H9 (cell line): Measurements from ENCODE around the gene CAPN3. TPM values are rescaled to one million over a fixed set of nuclear protein-coding genes. Genes with fewer than 3 reads are reported as not detected.

Source experiments
- DNase-seq: peaks from one replicate; pipeline ENCODE4 v3.0.0-alpha.2; 2017
- H2AFZ ChIP-seq: one replicate; pipeline ENCODE4 v1.6.1; 2013; ENCODE audit warnings: mild to moderate bottlenecking, low read length, control low read depth, moderate library complexity
- H2AK5ac ChIP-seq: 2 replicates; pipeline ENCODE4 v1.6.1; 2013; ENCODE audit warnings: low read length, control low read depth, mixed read lengths; ENCODE audit not compliant: insufficient read length
- H2BK120ac ChIP-seq: one replicate; pipeline ENCODE4 v1.6.1; 2013; ENCODE audit warnings: low read depth, mild to moderate bottlenecking, low read length, control low read depth, inconsistent platforms; ENCODE audit not compliant: poor library complexity, severe bottlenecking
- H2BK12ac ChIP-seq: 2 replicates; pipeline ENCODE4 v1.6.1; 2013; ENCODE audit warnings: low read length, control low read depth, mixed read lengths, low read depth; ENCODE audit not compliant: insufficient read length
- H2BK15ac ChIP-seq: 2 replicates; pipeline ENCODE4 v1.6.1; 2013; ENCODE audit warnings: low read depth, low read length, control low read depth
- H2BK20ac ChIP-seq: one replicate; pipeline ENCODE4 v1.6.1; 2013; ENCODE audit warnings: low read depth, mild to moderate bottlenecking, low read length, control low read depth, inconsistent platforms; ENCODE audit not compliant: poor library complexity, severe bottlenecking
- H2BK5ac ChIP-seq: 2 replicates; pipeline ENCODE4 v1.6.1; 2013; ENCODE audit warnings: low read length, control low read depth, mixed read lengths; ENCODE audit not compliant: insufficient read length
- H3K14ac ChIP-seq: 2 replicates; pipeline ENCODE4 v1.6.1; 2013; ENCODE audit warnings: low read length, control low read depth; ENCODE audit not compliant: insufficient read depth
- H3K18ac ChIP-seq: 2 replicates; pipeline ENCODE4 v1.6.1; 2013; ENCODE audit warnings: low read depth, mild to moderate bottlenecking, mixed read lengths, low read length, control low read depth; ENCODE audit not compliant: insufficient read length
- H3K23ac ChIP-seq: 2 replicates; pipeline ENCODE4 v1.6.1; 2013; ENCODE audit warnings: low read length, control low read depth, mixed read lengths, low read depth; ENCODE audit not compliant: insufficient read length
- H3K23me2 ChIP-seq: 2 replicates; pipeline ENCODE4 v1.6.1; 2013; ENCODE audit warnings: low read depth, mild to moderate bottlenecking, mixed read lengths, low read length, control low read depth; ENCODE audit not compliant: insufficient read length, poor library complexity, severe bottlenecking
- H3K27ac ChIP-seq: 2 replicates; pipeline ENCODE4 v1.5.1; 2013; ENCODE audit warnings: low read length, control low read depth, mixed read lengths, low read depth; ENCODE audit not compliant: insufficient read length
- H3K27me3 ChIP-seq: 2 replicates; pipeline ENCODE4 v1.6.1; 2013; ENCODE audit warnings: low read length, control low read depth, inconsistent platforms; ENCODE audit not compliant: insufficient read depth
- H3K4ac ChIP-seq: 2 replicates; pipeline ENCODE4 v1.6.1; 2013; ENCODE audit warnings: low read depth, mild to moderate bottlenecking, control low read depth, inconsistent platforms, low read length, moderate library complexity
- H3K4me1 ChIP-seq: 2 replicates; pipeline ENCODE4 v1.6.1; 2013; ENCODE audit warnings: low read length, control low read depth, inconsistent platforms; ENCODE audit not compliant: insufficient read depth
- H3K4me2 ChIP-seq: 2 replicates; pipeline ENCODE4 v1.6.1; 2013; ENCODE audit warnings: low read length, control low read depth, mixed read lengths; ENCODE audit not compliant: insufficient read length, insufficient read depth
- H3K56ac ChIP-seq: 2 replicates; pipeline ENCODE4 v1.6.1; 2013; ENCODE audit warnings: low read depth, mild to moderate bottlenecking, mixed read lengths, low read length, control low read depth; ENCODE audit not compliant: insufficient read length
- H3K79me1 ChIP-seq: 2 replicates; pipeline ENCODE4 v1.6.1; 2013; ENCODE audit warnings: low read depth, mild to moderate bottlenecking, moderate library complexity, low read length, control low read depth, inconsistent platforms; ENCODE audit not compliant: insufficient read depth, poor library complexity, severe bottlenecking
- H3K79me2 ChIP-seq: 2 replicates; pipeline ENCODE4 v1.6.1; 2013; ENCODE audit warnings: low read length, control low read depth, inconsistent platforms; ENCODE audit not compliant: insufficient read depth
- H3K9ac ChIP-seq: 2 replicates; pipeline ENCODE4 v1.6.1; 2013; ENCODE audit warnings: low read length, control low read depth, mixed read lengths; ENCODE audit not compliant: insufficient read length; ENCODE audit errors: extremely low read depth
- H3K9me3 ChIP-seq: one replicate; pipeline ENCODE4 v1.6.1; 2013; ENCODE audit warnings: low read depth, low read length, inconsistent platforms; ENCODE audit not compliant: control insufficient read depth
- H3T11ph ChIP-seq: one replicate; pipeline ENCODE4 v1.6.1; 2013; ENCODE audit warnings: mild to moderate bottlenecking, low read length, control low read depth, inconsistent platforms
- H4K20me1 ChIP-seq: one replicate; pipeline ENCODE4 v1.6.1; 2013; ENCODE audit not compliant: control insufficient read depth, insufficient read length, insufficient read depth
- H4K5ac ChIP-seq: 2 replicates; pipeline ENCODE4 v1.6.1; 2013; ENCODE audit warnings: low read depth, mild to moderate bottlenecking, mixed read lengths, low read length, control low read depth; ENCODE audit not compliant: insufficient read length
- H4K8ac ChIP-seq: replicated peaks from 2 replicates; pipeline ENCODE4 v1.6.1; 2013; ENCODE audit warnings: low read length, control low read depth, mixed read lengths, low read depth; ENCODE audit not compliant: insufficient read length
- H4K91ac ChIP-seq: 2 replicates; pipeline ENCODE4 v1.6.1; 2013; ENCODE audit warnings: low read depth, mild to moderate bottlenecking, moderate library complexity, mixed read lengths, low read length, control low read depth; ENCODE audit not compliant: insufficient read length
- H3K27ac Mint-ChIP-seq, 3 experiments: 2 replicates in 2 of 3; 3 replicates in 1 of 3; pipeline ENCODE4 v1.8.0; 2020 to 2021; ENCODE audit warnings: mixed read lengths in 3 of 3, mild to moderate bottlenecking in 1 of 3, moderate library complexity in 1 of 3
- H3K27me3 Mint-ChIP-seq: 2 replicates; pipeline ENCODE4 v1.8.0; 2021; ENCODE audit warnings: low read depth, mild to moderate bottlenecking, moderate library complexity, mixed read lengths
- H3K36me3 Mint-ChIP-seq, 3 experiments: 2 replicates in 2 of 3; 3 replicates in 1 of 3; pipeline ENCODE4 v1.8.0; 2020 to 2021; ENCODE audit warnings: low read depth in 3 of 3, mixed read lengths in 3 of 3; ENCODE audit not compliant: insufficient read depth in 1 of 3
- H3K4me1 Mint-ChIP-seq, 2 experiments: 2 replicates each; pipeline ENCODE4 v1.8.0; 2020; ENCODE audit warnings: mixed read lengths in 2 of 2
- H3K4me3 Mint-ChIP-seq, 2 experiments: 2 replicates in 1 of 2; 3 replicates in 1 of 2; pipeline ENCODE4 v1.8.0; 2020 to 2021; ENCODE audit warnings: mild to moderate bottlenecking in 2 of 2, mixed read lengths in 2 of 2, moderate library complexity in 1 of 2
- H3K9me3 Mint-ChIP-seq, 2 experiments: 2 replicates in 1 of 2; 3 replicates in 1 of 2; pipeline ENCODE4 v1.8.0; 2020; ENCODE audit warnings: mild to moderate bottlenecking in 2 of 2, mixed read lengths in 2 of 2, moderate library complexity in 1 of 2
- WGBS: extraction: QIAGEN DNeasy Blood & Tissue Kit; methylation state at CpG from one replicate; pipeline ENCODE4 v1.1.7; 2013; ENCODE audit warnings: missing lambda C conversion rate, low lambda C conversion rate, mixed read lengths; ENCODE audit not compliant: insufficient read length; ENCODE audit errors: extremely low coverage; 5-methylcytosine and 5-hydroxymethylcytosine counted together
- total RNA-seq: library from RNA; stranded (reverse); gene quantifications from 2 replicates; pipeline ENCODE4 v1.2.1, GENCODE V29; 2021
- TF ChIP-seq, protein P1 (sequence below): fragments of 200-600 bp; sonication (generic); conservative IDR thresholded peaks from 3 replicates; pipeline ENCODE4 v1.8.0; 2021; ENCODE audit warnings: antibody characterized with exemption, mild to moderate bottlenecking

The CAPN3 gene
- total RNA-seq, 1 experiment from 2014 or later = 0.31 TPM

DNA sequence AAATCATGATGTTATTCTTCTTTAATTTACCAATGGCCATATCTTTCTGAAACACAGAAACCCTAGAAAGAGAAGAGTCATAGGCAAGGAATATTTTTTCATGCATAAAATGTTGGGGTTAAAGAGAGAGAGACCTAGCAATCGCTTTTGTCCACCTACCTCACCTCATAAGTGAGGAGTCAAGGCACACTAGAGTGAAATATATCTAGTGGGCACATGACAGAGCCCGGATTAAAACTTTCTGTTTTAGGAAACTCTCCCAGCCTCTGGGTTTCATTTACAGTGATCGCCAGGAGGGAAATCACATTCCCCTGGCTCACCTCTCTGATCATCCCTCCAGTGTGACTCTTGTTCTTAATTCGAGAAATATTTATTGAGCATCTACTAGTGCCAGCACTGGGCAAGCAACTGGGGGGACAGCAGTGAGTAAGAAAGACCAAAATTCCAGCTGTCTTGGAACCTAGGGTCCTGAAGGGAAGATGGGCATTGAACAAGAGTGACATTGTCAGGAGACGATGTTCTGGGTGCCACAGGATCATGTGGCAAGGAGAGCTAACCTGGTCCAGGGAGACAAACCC, 1.3 kb downstream of the CAPN3 start:
- Histone ChIP-seq H4K5ac (no peak overlapping the region), H3K9me3 (no peaks in the 10 kb centered on the region), H2BK20ac (no peak overlapping the region), H2BK15ac (no peak overlapping the region), H2BK120ac (no peak overlapping the region), H4K20me1 (no peaks in the 10 kb centered on the region), H3K56ac (no peak overlapping the region), H3K4ac (no peak overlapping the region), H3K27me3 (no peaks in the 10 kb centered on the region; the same call in 1 of the 2 replicates), H3T11ph (no peak overlapping the region), H3K79me1 (no peaks in the 10 kb centered on the region), H3K79me2 (no peaks in the 10 kb centered on the region), H3K18ac (no peak overlapping the region), H3K23ac (no peak overlapping the region), H3K23me2 (no peaks in the 10 kb centered on the region), H3K4me2 (no peak overlapping the region), H2AK5ac (no peak overlapping the region), H3K4me1 (peaks cover 14% of the 10 kb centered on the region; the same call in 1 of the 2 replicates), H2AFZ (no peak overlapping the region), H3K14ac (no peak overlapping the region), H2BK12ac (no peak overlapping the region), H3K27ac (no peak overlapping the region), H4K91ac (no peak overlapping the region), H3K9ac (no peak overlapping the region), H2BK5ac (no peak overlapping the region), H4K8ac (no peak overlapping the region)
- no peaks in the 10 kb centered on the region for H3K9me3 Mint-ChIP-seq
- peaks cover 13% of the 10 kb centered on the region for H3K27me3 Mint-ChIP-seq
- WGBS = no CpG with 5 or more reads among the region's 5 CpGs
- H3K27ac Mint-ChIP-seq = no peak overlapping the region
- TF ChIP-seq, protein P1, sequence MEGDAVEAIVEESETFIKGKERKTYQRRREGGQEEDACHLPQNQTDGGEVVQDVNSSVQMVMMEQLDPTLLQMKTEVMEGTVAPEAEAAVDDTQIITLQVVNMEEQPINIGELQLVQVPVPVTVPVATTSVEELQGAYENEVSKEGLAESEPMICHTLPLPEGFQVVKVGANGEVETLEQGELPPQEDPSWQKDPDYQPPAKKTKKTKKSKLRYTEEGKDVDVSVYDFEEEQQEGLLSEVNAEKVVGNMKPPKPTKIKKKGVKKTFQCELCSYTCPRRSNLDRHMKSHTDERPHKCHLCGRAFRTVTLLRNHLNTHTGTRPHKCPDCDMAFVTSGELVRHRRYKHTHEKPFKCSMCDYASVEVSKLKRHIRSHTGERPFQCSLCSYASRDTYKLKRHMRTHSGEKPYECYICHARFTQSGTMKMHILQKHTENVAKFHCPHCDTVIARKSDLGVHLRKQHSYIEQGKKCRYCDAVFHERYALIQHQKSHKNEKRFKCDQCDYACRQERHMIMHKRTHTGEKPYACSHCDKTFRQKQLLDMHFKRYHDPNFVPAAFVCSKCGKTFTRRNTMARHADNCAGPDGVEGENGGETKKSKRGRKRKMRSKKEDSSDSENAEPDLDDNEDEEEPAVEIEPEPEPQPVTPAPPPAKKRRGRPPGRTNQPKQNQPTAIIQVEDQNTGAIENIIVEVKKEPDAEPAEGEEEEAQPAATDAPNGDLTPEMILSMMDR = no peak
- H3K36me3 Mint-ChIP-seq = peaks cover 0 to 3% (median under 1%) of the 10 kb centered on the region in 3 experiments; a peak in 2 of 7 replicates
- H3K4me3 Mint-ChIP-seq = no peak overlapping the region
- H3K4me1 Mint-ChIP-seq = peaks cover 16 to 30% of the 10 kb centered on the region in 2 experiments
- DNase-seq = no peak
